Osteoblast (primary cell): Measurements from ENCODE around the gene ATP6V0A1. TPM values are rescaled to one million over a fixed set of nuclear protein-coding genes. Genes with fewer than 3 reads are reported as not detected.
"Not testable (repeated sequence)": the region's sequence is repeated elsewhere in the genome, so short reads cannot be mapped to it uniquely, and the experiment has no call there.

Experiments used
- DNase-seq: peaks from one replicate; pipeline ENCODE4 v3.0.0; 2011; ENCODE audit warnings: low spot score, mixed read lengths; ENCODE audit not compliant: insufficient read length; ENCODE audit errors: missing footprints
- H2AFZ ChIP-seq: 2 replicates; pipeline ENCODE4 v1.6.0; 2011; ENCODE audit warnings: mild to moderate bottlenecking, low read length
- H3K27ac ChIP-seq: 2 replicates; pipeline ENCODE4 v1.5.1; 2011; ENCODE audit warnings: mild to moderate bottlenecking, low read depth, low read length, moderate library complexity
- H3K27me3 ChIP-seq: 2 replicates; pipeline ENCODE4 v1.6.0; 2012; ENCODE audit warnings: mild to moderate bottlenecking, control low read depth, inconsistent platforms, low read length, moderate library complexity; ENCODE audit not compliant: insufficient read depth
- H3K36me3 ChIP-seq: 2 replicates; pipeline ENCODE4 v1.5.1; 2011; ENCODE audit warnings: mild to moderate bottlenecking, low read length, control low read depth, moderate library complexity; ENCODE audit not compliant: insufficient read depth
- H3K4me1 ChIP-seq: 2 replicates; pipeline ENCODE4 v1.5.1; 2011; ENCODE audit warnings: mild to moderate bottlenecking, low read length, control low read depth, moderate library complexity; ENCODE audit not compliant: insufficient read depth
- H3K4me2 ChIP-seq: 2 replicates; pipeline ENCODE4 v1.6.0; 2011; ENCODE audit warnings: mild to moderate bottlenecking, low read length; ENCODE audit not compliant: insufficient read depth
- H3K4me3 ChIP-seq: fragments of 200-600 bp; sonication (generic); 3 replicates; pipeline ENCODE4 v1.5.1; 2012; ENCODE audit warnings: mild to moderate bottlenecking, low read length, inconsistent platforms; ENCODE audit not compliant: insufficient read depth
- H3K79me2 ChIP-seq: 2 replicates; pipeline ENCODE4 v1.6.0; 2012; ENCODE audit warnings: mild to moderate bottlenecking, low read length, control low read depth, inconsistent platforms; ENCODE audit not compliant: insufficient read depth
- H3K9me3 ChIP-seq: 2 replicates; pipeline ENCODE4 v1.5.1; 2011; ENCODE audit warnings: low read depth, low read length, control low read depth
- H4K20me1 ChIP-seq: 2 replicates; pipeline ENCODE4 v1.6.0; 2012; ENCODE audit warnings: mild to moderate bottlenecking, low read length, control low read depth; ENCODE audit not compliant: insufficient read depth
- total RNA-seq: library from RNA; depleted of rRNA; stranded (reverse); fragments of >200 nt; gene quantifications from 2 replicates; pipeline ENCODE4 v1.2.3, GENCODE V29; 2012
- TF ChIP-seq, protein P1 (sequence below): IDR thresholded peaks from 2 replicates; pipeline ENCODE4 v1.5.1; 2011; ENCODE audit warnings: mild to moderate bottlenecking, low read depth, low read length, moderate library complexity; ENCODE audit errors: extremely low read depth

ATP6V0A1 gene
- total RNA-seq, 1 donor: 52.5 TPM

DNA sequence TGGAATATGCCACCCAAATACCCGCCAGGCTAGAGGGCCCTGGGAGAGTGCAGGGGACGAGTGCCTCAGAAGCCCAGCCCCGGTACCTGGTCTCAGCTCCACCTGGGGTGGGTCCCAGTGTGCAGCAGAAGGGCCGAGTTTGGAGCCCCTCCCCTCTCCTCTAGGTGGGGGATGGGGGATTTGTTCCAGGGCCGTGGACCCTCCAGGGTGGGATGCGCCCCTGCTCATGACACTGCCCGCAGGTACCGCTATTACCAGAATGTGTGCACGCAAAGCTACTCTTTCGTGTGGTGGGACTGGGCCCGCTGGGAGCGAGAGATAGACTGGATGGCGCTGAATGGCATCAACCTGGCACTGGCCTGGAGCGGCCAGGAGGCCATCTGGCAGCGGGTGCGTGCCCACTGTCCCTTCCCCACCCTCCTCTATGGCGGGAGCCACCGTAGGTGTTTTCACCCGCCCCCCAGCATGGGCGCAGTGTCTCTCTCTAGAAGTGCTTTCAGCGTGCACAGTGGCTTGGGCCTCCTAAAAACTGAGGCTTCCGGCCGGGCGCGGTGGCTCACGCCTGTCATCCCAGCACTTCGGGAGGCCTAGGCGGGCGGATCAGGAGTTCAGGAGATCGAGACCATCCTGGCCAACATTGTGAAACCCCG, 78.6 kb downstream of the ATP6V0A1 start:
- Histone ChIP-seq H3K4me3 (peak overlapping the region; percentile 88), H4K20me1 (peaks cover 10% of the 10 kb centered on the region), H3K9me3 (no peaks in the 10 kb centered on the region), H3K4me1 (peaks cover 13% of the 10 kb centered on the region), H3K79me2 (peaks cover 25% of the 10 kb centered on the region), H3K36me3 (peaks cover 26% of the 10 kb centered on the region), H3K4me2 (peak overlapping the region; percentile 99), H3K27ac (peak overlapping the region; percentile 77), H3K27me3 (no peaks in the 10 kb centered on the region), H2AFZ (no peak overlapping the region)
- DNase-seq: peak; percentile 62
- TF ChIP-seq, protein P1, sequence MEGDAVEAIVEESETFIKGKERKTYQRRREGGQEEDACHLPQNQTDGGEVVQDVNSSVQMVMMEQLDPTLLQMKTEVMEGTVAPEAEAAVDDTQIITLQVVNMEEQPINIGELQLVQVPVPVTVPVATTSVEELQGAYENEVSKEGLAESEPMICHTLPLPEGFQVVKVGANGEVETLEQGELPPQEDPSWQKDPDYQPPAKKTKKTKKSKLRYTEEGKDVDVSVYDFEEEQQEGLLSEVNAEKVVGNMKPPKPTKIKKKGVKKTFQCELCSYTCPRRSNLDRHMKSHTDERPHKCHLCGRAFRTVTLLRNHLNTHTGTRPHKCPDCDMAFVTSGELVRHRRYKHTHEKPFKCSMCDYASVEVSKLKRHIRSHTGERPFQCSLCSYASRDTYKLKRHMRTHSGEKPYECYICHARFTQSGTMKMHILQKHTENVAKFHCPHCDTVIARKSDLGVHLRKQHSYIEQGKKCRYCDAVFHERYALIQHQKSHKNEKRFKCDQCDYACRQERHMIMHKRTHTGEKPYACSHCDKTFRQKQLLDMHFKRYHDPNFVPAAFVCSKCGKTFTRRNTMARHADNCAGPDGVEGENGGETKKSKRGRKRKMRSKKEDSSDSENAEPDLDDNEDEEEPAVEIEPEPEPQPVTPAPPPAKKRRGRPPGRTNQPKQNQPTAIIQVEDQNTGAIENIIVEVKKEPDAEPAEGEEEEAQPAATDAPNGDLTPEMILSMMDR: no peak

DNA sequence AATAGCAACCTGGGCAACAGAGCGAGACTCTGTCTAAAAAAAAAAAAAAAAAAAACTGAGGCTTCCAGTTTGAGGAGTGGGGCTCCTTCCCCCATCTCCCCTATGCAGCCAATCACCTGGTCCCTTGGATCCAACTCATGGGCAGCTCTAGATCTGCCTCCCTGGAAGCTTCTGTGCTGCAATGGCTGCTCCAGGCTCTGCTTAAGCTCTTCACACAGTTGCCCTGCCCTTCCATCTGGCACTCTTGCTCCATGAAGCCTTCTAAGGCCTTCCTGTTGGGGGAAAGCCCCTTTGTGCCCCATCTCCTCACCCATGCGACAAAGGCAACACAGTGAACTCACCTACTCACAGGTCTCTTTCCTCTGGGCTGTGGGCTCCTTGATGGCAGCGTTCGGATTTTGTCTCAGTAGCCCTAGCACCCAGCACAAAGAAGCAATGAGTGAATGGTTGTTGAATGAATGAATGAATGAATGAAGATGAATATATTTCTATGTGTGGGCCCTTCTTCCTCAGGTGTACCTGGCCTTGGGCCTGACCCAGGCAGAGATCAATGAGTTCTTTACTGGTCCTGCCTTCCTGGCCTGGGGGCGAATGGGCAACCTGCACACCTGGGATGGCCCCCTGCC, 79.3 kb downstream of the ATP6V0A1 start:
- peak; percentile 79 for DNase-seq
- H3K4me3 ChIP-seq: no peak overlapping the region
- H3K79me2 ChIP-seq: peaks cover 25% of the 10 kb centered on the region
- H3K4me1 ChIP-seq: peaks cover 13% of the 10 kb centered on the region
- H3K4me2 ChIP-seq: no peak overlapping the region
- H3K27me3 ChIP-seq: no peaks in the 10 kb centered on the region
- H4K20me1 ChIP-seq: peaks cover 10% of the 10 kb centered on the region
- no peak overlapping the region for H2AFZ ChIP-seq
- TF ChIP-seq, protein P1: no peak
- H3K27ac ChIP-seq: no peak overlapping the region
- H3K9me3 ChIP-seq: no peaks in the 10 kb centered on the region
- peaks cover 30% of the 10 kb centered on the region for H3K36me3 ChIP-seq

DNA sequence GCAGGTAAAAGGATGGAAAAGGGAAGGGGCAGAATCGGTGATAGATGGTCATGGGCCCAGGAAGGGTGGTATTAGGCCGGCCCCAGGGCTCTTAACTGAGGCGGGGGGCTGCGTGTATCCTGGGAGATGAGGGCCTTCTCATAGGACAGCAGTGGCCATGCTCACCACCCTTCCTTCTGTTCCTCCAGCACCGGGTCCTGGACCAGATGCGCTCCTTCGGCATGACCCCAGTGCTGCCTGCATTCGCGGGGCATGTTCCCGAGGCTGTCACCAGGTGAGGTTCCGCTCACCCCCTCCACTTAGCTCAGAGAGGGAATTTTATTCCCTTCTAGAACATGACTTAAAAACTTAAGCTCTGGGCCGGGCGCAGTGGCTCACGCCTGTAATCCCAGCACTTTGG, 79.8 kb downstream of the ATP6V0A1 start:
- TF ChIP-seq, protein P1: no peak
- Histone ChIP-seq H3K27ac (no peak overlapping the region), H3K79me2 (peaks cover 25% of the 10 kb centered on the region), H3K9me3 (no peaks in the 10 kb centered on the region), H4K20me1 (peaks cover 10% of the 10 kb centered on the region), H3K4me3 (no peak overlapping the region), H2AFZ (no peak overlapping the region), H3K4me2 (no peak overlapping the region), H3K27me3 (no peaks in the 10 kb centered on the region), H3K36me3 (peaks cover 36% of the 10 kb centered on the region), H3K4me1 (peaks cover 13% of the 10 kb centered on the region)
- DNase-seq: peak; percentile 71

DNA sequence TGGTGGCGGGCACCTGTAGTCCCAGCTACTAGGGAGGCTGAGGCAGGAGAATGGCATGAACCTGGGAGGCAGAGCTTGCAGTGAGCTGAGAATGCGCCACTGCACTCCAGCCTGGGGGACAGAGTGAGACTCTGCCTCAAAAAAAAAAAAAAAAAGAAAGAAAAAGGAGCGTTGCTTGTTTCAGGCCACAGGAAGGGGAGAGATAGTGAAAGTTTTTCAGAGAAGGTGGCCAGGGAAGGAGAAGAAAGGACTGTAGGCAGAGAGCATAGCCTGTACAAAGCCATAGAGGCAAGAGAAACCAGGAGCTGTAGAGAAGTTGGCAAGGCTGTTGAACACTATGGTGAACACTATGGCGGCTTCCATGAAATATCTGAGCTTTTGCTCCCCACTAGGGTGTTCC, 81.9 kb downstream of the ATP6V0A1 start:
- H4K20me1 ChIP-seq, H3K27me3 ChIP-seq, H3K4me3 ChIP-seq, H3K4me2 ChIP-seq, H3K9me3 ChIP-seq, H3K27ac ChIP-seq, H2AFZ ChIP-seq: not testable (repeated sequence)
- H3K4me1 ChIP-seq: peaks cover 11% of the 10 kb centered on the region
- peaks cover 45% of the 10 kb centered on the region for H3K36me3 ChIP-seq
- peaks cover 25% of the 10 kb centered on the region for H3K79me2 ChIP-seq
- DNase-seq: peak; percentile 25
